ENCODE measurements around the gene WWTR1. TPM values are rescaled to one million over a fixed set of nuclear protein-coding genes. Genes with fewer than 3 reads are reported as not detected.

WWTR1 gene
- total RNA-seq, 2 donors from 2014 or later: 0.99 to 1.2 TPM

- no peak overlapping the region for H3K27ac Mint-ChIP-seq
- ATAC-seq: no peak
- no peaks in the 10 kb centered on the region for H3K9me3 Mint-ChIP-seq
- DNase-seq (ENCODE audit: low spot score in 2 of 2): no peak
- peaks cover 0 to 9% of the 10 kb centered on the region in 2 donors for H3K36me3 Mint-ChIP-seq
These were observed 2.6 kb upstream of the WWTR1 start for GRCh38 chr3:149660462-149660861.

- ATAC-seq (peak in 1 of 2 donors; percentile 10), DNase-seq (ENCODE audit: low spot score in 2 of 2) (no peak)
- peaks cover 0 to 9% of the 10 kb centered on the region in 2 donors for H3K36me3 Mint-ChIP-seq
- no peak overlapping the region for H3K27ac Mint-ChIP-seq
- no peaks in the 10 kb centered on the region for H3K9me3 Mint-ChIP-seq
These were observed 1.1 kb upstream of the WWTR1 start for GRCh38 chr3:149658744-149659497.

- Mint-ChIP-seq H3K36me3 (peaks cover 0 to 9% of the 10 kb centered on the region in 2 donors), H3K27ac (no peak overlapping the region), H3K9me3 (no peaks in the 10 kb centered on the region)
- ATAC-seq (peak; percentile 58 to 69), DNase-seq (ENCODE audit: low spot score in 2 of 2) (no peak)
These were observed 402 bp downstream of the WWTR1 start for GRCh38 chr3:149657321-149657925.

GRCh38 chr3:149655826-149656574, 1.8 kb downstream of the WWTR1 start:
- ATAC-seq: no peak
- DNase-seq (ENCODE audit: low spot score in 2 of 2): no peak
- Mint-ChIP-seq H3K36me3 (peaks cover 0 to 9% of the 10 kb centered on the region in 2 donors), H3K27ac (no peak overlapping the region), H3K9me3 (no peaks in the 10 kb centered on the region)

GRCh38 chr3:149654188-149654601, 3.6 kb downstream of the WWTR1 start:
- ATAC-seq: no peak
- no peak for DNase-seq (ENCODE audit: low spot score in 2 of 2)
- Mint-ChIP-seq H3K9me3 (no peaks in the 10 kb centered on the region), H3K36me3 (peaks cover 0 to 9% of the 10 kb centered on the region in 2 donors), H3K27ac (no peak overlapping the region)

GRCh38 chr3:149653564-149653963, 4.3 kb downstream of the WWTR1 start:
- Mint-ChIP-seq H3K36me3 (peaks cover 0 to 9% of the 10 kb centered on the region in 2 donors), H3K9me3 (no peaks in the 10 kb centered on the region), H3K27ac (no peak overlapping the region)
- no peak for ATAC-seq
- no peak for DNase-seq (ENCODE audit: low spot score in 2 of 2)

- no peak for DNase-seq (ENCODE audit: low spot score in 2 of 2)
- Mint-ChIP-seq H3K9me3 (no peaks in the 10 kb centered on the region), H3K27ac (no peak overlapping the region)
These were observed 4.7 kb downstream of the WWTR1 start for GRCh38 chr3:149653136-149653535.

GRCh38 chr3:149650828-149651227, 7.0 kb downstream of the WWTR1 start:
- no peak overlapping the region for H3K27ac Mint-ChIP-seq
- no peak for ATAC-seq
- H3K9me3 Mint-ChIP-seq: no peaks in the 10 kb centered on the region
- DNase-seq (ENCODE audit: low spot score in 2 of 2): no peak
- no peaks in the 10 kb centered on the region for H3K36me3 Mint-ChIP-seq

More at GRCh38 chr3:149653136-149653535, 4.7 kb downstream of the WWTR1 start:
- peaks cover 0 to 9% of the 10 kb centered on the region in 2 donors for H3K36me3 Mint-ChIP-seq
- ATAC-seq: no peak

GRCh38 chr3:149648525-149648924, 9.3 kb downstream of the WWTR1 start:
- DNase-seq (ENCODE audit: low spot score in 2 of 2) (no peak), ATAC-seq (no peak)
- H3K36me3 Mint-ChIP-seq: no peaks in the 10 kb centered on the region
- no peaks in the 10 kb centered on the region for H3K9me3 Mint-ChIP-seq
- H3K27ac Mint-ChIP-seq: no peak overlapping the region

GRCh38 chr3:149647812-149648211, 10.0 kb downstream of the WWTR1 start:
- ATAC-seq: no peak
- no peak overlapping the region for H3K27ac Mint-ChIP-seq
- no peak for DNase-seq (ENCODE audit: low spot score in 2 of 2)
- no peaks in the 10 kb centered on the region for H3K36me3 Mint-ChIP-seq
- no peaks in the 10 kb centered on the region for H3K9me3 Mint-ChIP-seq

GRCh38 chr3:149647285-149647684, 10.5 kb downstream of the WWTR1 start:
- no peaks in the 10 kb centered on the region for H3K36me3 Mint-ChIP-seq
- DNase-seq (ENCODE audit: low spot score in 2 of 2) (no peak), ATAC-seq (no peak)
- no peaks in the 10 kb centered on the region for H3K9me3 Mint-ChIP-seq
- no peak overlapping the region for H3K27ac Mint-ChIP-seq

- Mint-ChIP-seq H3K36me3 (no peaks in the 10 kb centered on the region), H3K27ac (no peak overlapping the region), H3K9me3 (no peaks in the 10 kb centered on the region)
- DNase-seq (ENCODE audit: low spot score in 2 of 2) (no peak), ATAC-seq (peak in 1 of 2 donors; percentile 40)
These were observed 11.6 kb downstream of the WWTR1 start for GRCh38 chr3:149646181-149646766.

GRCh38 chr3:149643963-149644362, 13.9 kb downstream of the WWTR1 start:
- DNase-seq (ENCODE audit: low spot score in 2 of 2) (no peak), ATAC-seq (no peak)
- Mint-ChIP-seq H3K9me3 (no peaks in the 10 kb centered on the region), H3K27ac (no peak overlapping the region), H3K36me3 (no peaks in the 10 kb centered on the region)

GRCh38 chr3:149643482-149643798, 14.4 kb downstream of the WWTR1 start:
- ATAC-seq (no peak), DNase-seq (ENCODE audit: low spot score in 2 of 2) (no peak)
- H3K9me3 Mint-ChIP-seq: no peaks in the 10 kb centered on the region
- no peaks in the 10 kb centered on the region for H3K36me3 Mint-ChIP-seq
- no peak overlapping the region for H3K27ac Mint-ChIP-seq

GRCh38 chr3:149640976-149641728, 16.7 kb downstream of the WWTR1 start:
- ATAC-seq (no peak), DNase-seq (ENCODE audit: low spot score in 2 of 2) (no peak)
- Mint-ChIP-seq H3K9me3 (no peaks in the 10 kb centered on the region), H3K36me3 (no peaks in the 10 kb centered on the region), H3K27ac (no peak overlapping the region)

- no peak overlapping the region for H3K27ac Mint-ChIP-seq
These were observed 18.7 kb downstream of the WWTR1 start for GRCh38 chr3:149639093-149639486.

More at GRCh38 chr3:149639093-149639486, 18.7 kb downstream of the WWTR1 start:
- no peak for DNase-seq (ENCODE audit: low spot score in 2 of 2)
- no peak for ATAC-seq
- Mint-ChIP-seq H3K36me3 (no peaks in the 10 kb centered on the region), H3K9me3 (no peaks in the 10 kb centered on the region)
